Activated T-cell treated with anti-CD3 and anti-CD28 coated beads for 24 hours (primary cell): ENCODE data around the gene OR51A4.
"Not testable (repeated sequence)": the region's sequence is repeated elsewhere in the genome, so short reads cannot be mapped to it uniquely, and the experiment has no call there.

ENCODE experiments used
- DNase-seq: peaks from one replicate; pipeline ENCODE4 v3.0.0-alpha.2; 2020; ENCODE audit warnings: low read depth

OR51A4 gene, protein sequence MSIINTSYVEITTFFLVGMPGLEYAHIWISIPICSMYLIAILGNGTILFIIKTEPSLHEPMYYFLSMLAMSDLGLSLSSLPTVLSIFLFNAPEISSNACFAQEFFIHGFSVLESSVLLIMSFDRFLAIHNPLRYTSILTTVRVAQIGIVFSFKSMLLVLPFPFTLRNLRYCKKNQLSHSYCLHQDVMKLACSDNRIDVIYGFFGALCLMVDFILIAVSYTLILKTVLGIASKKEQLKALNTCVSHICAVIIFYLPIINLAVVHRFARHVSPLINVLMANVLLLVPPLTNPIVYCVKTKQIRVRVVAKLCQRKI

DNA sequence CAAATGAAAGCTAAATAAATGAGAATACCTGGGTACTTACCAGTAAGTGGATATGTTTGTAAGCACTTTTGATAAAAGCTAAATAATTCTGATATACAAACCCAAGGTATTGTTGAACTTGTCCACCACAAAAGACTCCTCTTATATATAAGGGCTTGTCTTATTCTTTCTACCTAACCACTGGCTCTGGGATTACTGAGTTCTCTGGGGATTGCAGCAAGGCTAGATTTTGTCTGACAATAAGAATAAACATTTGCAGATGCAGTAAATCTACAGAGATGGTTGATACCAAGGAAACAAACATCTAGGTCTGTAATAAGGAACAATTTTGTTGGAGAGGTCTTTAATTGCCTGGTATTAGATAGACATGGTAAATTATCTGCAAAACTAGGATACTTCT, at the start of gene OR51A4:
Gene OR51A4 (minus strand): TSS at position 101 of the 400 bp plus-strand sequence. CDS start 505 bp downstream, outside the sequence.
- no peak for DNase-seq

DNA sequence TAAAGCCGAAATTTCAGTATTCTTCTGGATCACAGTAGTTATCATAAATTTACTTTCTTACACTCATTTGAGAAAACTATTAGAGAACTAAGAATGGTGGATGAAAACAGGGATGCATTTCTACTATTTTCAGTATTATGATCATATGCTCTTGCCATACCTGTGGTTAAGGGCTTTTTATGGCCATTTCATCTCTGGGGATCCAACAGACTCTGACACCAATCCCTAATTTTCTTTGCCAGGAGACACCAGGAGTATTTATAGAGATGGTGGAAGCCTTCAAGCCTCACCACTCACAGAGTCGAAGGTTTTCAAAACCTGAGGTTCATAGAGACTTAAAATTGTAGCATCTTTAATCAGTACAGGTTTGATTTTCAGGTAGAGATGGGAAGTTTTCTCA, 47.1 kb upstream of the OR51A4 start, which contains the start of gene OR51L1:
Gene OR51L1 (plus strand): TSS at position 301 of the 400 bp plus-strand sequence. CDS start 4,132 bp downstream, outside the sequence.
- no peak for DNase-seq

DNA sequence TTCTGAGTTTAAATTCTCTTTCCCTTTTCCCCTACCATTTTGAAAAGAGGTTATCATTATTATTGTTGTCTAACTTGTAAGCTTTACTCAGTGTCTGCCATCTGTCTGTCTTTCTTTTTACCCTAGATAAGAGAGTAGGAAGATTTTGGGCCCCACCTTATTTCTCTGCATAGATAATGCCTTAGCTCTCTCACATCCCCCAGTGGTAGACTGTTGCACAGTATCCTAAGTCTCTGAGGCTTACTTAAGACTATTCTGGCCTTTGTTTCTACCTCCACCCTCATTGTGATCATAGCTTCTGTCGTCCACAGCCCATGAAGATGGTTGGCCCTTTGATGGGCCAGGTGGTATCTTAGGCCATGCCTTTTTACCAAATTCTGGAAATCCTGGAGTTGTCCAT, 43.7 kb upstream of the OR51A4 start:
- no peak for DNase-seq

DNA sequence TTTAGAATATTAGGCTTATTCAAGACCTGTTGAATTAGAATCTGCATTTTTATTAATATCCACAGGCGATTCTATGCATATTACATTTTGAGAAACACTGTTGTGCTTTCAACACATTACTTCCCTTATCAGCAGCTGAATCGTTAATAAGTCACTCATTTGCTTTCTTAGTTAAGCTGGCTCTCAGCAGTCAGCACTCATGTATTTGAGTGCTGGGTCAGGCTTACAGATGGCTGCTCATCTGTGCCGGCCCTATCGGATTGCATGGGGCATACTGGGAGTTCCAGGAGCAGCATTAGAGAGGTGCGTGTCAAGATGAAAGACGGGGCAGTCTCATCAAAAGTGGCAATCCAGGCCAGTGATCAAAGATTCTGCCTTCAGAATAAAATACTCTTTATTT, 36.4 kb upstream of the OR51A4 start:
- DNase-seq, result no peak

DNA sequence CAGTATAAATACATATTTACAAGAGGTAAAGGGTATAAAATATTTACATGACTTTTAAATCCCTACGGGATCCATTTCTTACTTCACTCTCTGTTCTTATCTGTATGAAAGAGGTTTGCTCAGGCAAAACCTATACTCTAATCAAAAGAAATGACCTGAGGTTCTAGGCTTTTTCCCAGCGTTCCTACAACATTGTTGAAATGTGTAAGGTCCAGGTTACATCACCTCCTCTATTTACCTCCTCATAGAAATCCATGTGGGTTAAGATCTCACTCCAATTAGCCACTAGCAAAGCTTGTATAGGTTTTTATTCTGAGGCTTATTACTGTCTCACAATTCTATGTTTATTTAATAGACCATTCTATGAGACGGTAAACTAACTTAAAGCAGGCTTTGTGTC, 35.3 kb upstream of the OR51A4 start:
- no peak for DNase-seq

DNA sequence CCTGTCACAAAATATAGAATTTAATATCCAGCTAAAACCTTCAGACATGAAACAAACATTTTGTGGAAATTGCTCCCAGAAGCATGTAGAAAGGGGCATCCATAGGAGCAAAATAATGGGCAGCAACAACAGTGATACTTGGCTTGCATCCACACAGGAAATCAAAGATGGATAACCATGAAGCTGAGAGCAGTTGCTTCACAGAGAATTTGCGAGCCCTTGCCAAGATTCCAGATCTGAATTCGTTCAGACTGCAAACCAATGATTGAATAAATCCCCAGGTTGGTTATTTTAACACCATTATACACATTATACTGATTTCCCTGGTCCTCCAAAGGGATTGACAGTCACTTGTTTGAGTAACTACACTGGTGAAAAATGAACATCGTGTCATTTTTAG, 31.6 kb upstream of the OR51A4 start:
- DNase-seq, result no peak

DNA sequence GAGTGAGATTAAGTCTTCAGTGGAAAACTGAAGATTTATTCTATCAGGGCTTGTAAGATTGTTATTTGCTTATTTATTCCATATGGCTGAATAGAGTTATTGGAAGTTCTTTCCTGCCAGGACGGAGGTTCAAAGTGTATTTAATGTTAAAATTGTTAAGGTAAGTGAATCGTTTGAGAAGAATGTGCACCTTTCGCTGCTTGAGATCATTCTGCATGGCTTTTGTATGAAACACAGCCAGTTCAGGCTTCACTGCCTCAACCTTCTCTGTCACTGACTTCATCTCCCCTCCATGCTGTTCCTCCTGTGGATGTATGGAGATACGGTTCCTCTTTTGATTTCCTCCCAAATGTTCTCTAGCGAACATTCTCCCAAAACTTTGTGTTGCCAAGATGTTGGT, 28.0 kb upstream of the OR51A4 start:
- no peak for DNase-seq

DNA sequence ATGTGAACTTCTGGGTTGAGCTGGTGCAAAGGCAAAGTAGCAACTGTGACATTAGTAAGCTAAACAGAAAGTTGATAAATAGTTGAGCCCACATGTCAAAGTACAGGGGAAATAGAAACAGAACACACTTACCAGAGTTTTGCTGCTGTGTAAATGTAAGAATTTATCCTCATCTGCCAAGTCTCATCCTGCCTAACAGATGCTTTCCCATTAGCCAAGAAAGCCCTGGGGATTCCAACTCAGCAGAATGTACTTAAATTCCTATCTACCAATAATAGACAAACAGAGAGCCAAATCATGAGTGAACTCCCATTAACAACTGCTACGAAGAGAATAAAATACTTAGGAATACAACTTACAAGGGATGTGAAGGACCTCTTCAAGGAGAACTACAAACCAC, 15.4 kb upstream of the OR51A4 start:
- DNase-seq, result no peak

DNA sequence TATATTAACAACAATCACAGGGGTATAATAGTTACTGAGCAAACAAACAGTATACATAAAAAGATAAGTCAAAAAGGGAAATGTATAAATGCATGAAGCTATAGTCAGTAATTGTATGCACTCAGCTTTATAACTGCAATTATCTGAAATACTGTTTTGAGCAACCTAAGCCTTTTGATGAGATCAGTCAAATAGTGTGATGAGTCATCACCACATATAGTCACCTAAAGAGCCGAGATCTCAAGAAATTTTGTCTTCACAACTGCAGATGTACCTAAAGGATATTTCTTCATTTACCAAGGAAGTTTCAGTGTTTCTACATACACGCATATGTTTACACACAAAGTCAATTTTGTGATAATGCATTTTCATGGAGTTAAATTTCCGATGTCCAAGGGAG, 13.5 kb upstream of the OR51A4 start:
- DNase-seq, result no peak

DNA sequence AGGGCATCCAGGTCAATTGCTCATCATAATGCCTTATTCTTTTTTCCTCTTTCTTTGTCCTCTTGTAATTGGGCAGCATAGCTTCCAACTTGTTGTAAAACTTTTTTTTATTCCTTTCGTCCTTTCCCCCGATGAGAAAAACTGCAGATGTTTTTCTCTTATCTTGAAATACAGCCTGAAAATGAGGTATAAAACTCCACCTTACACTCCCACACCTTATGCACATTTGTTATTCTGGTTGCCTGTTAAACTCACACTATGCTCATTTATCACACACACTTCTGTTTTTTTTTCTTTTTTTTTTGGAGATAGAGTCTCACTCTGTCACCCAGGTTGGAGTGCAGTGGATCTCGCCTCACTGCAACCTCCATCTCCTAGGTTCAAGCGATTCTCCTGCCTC, 10.0 kb upstream of the OR51A4 start:
- no peak for DNase-seq

DNA sequence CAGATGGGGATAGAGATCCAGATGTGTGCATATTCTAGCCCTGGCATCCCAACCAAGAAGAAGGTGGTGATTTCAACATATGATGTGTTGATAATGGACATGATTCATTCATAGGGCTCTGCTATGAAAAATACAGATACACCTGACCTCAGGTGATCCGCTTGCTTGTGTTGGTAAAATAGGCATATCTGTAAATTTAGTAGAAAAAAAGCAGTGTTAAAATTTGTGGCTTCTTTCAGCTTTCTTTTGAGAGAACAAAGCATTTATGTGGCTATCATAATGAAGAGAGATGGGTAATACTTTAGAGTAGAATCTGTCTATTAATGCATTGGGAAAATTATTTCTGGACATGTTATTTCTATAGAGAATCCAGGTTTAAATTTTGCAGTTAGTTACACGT, 8.2 kb upstream of the OR51A4 start, which contains the start of gene OR51A2:
Gene OR51A2 (minus strand): TSS at position 101 of the 400 bp plus-strand sequence. CDS start 0 bp downstream, at position 101.
- DNase-seq, result not testable (repeated sequence)

DNA sequence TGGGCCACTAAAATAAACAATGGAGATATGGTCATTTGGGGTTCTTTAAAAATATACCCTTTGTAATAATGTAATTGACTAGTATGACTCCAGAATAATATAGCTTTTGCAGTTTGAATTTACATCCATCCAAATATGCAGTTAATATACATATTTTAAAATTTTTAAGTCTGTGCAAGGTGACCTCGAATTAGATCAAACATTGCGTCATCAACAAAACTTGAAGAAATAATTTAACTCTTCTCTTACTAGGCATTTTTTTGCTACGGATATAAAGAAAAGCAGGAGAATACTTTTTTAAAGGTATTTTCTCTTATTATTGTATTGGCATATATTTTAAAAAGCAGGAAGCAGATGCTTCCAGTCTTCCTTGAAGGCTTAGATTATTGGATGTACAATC, 10.7 kb downstream of the OR51A4 start:
- no peak for DNase-seq

DNA sequence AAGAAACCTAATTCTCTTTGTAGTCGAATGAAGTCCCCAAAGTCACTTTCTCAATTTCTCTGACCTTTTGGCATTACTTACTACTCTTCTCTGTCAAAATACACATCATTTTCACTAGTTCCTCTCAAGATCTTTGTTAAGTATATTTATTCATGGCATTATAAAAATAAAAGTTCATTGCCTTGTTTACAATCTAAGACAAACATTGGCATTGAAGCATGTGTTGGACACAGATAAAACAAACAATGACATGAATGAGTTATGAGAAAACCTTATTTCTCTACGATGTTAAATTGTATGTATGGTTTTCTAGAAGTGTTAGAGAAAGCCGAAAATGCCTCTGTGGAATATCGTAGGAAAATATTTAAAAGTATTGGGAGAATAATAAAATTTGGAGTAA, 14.7 kb downstream of the OR51A4 start:
- no peak for DNase-seq

DNA sequence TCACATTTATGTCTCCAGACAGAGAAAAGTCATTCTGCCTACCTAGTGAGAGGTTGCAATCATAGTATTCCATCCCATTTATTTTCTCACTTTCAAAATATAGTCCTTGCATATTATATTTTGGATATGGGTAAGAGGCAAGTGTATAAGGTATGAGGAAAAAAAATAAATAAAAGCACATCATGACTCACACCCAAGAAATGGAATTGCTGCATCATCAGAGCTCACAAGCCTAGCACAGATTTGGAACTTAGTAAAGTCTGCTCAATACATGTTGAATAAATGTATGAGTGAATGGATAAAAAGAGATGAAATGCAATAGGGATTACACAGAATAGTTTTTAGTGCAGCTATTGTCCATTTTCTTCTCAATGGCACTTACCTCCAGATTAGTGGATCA, 20.8 kb downstream of the OR51A4 start:
- no peak for DNase-seq

DNA sequence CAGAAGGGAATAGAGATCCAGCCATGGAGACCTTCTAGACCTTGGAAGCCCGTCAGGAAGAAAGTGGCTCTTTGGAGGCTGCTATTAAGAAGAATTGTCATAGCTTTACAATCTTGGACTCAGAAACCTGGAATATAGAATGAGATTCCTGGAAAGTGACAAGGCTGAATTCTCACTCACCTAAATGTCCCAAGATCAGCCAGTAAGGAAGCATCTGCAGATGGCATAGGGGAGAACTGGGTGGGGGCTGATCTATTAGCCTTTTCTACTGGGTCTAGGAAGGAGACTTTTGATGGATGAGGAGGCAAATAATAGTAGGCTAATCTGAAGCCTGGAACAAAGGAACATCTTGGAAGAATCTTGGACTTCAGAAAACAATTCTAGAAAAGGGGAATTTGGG, 23.2 kb downstream of the OR51A4 start, which contains the start of gene OR51G1:
Gene OR51G1 (minus strand): TSS at position 101 of the 400 bp plus-strand sequence. CDS start 0 bp downstream, at position 101.
- DNase-seq, result no peak

DNA sequence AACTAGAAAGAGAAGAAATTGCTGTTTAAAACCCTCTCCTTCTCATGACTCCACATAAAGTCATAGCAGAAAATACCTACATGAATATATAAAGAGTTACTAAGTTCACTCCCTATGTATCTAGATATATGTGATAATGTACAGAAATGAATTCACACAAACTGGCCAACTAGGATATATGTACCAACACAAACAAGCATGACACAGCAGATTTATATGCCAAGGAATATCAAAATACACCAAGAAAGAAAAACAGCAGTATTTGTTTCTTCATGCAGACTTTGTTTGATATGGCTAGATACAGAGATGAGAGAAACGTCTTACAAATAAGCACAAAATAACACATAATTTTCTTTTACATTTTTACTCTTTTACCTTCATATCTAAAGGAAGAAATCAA, 25.1 kb downstream of the OR51A4 start:
- DNase-seq, result no peak

DNA sequence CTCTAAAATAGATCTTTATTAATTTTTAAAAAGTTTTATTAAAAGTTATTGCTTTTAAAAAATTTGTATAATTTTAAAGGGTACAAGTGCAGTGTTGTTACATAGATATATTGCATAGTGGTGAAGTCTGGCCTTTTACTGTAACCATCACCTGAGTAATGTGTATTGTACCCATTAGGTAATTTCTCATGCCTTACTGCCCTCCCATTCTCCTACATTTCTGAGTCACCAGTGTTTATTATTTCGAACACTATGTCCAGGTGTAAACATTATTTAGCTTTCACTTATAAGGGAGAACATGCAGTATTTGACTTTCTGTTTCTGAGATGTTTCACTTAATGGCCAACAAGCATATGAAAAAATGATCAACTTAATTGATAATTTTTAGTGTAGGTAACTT, 25.6 kb downstream of the OR51A4 start:
- DNase-seq, result no peak

DNA sequence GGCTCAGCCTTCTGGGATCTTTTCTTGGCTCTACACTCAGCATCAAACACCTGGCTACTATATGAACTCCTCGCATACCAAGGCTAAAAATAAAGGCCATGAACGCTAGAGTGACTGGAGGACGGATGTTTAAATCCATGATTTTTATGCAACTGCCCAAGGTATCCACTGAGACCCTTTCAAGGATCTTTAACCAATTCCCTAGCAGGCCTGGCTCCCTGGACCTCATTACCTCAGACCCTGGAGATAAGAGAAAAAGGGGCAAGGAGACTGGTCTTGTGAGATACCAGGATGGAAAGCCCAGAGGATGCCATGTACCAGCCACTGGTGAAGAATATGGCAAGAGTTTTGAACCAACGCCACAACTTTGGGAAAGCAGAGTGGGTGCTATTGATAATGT, 28.2 kb downstream of the OR51A4 start, which contains the start of gene OR51G2:
Gene OR51G2 (minus strand): TSS at position 101 of the 400 bp plus-strand sequence. CDS start 3,687 bp downstream, outside the sequence.
- no peak for DNase-seq

DNA sequence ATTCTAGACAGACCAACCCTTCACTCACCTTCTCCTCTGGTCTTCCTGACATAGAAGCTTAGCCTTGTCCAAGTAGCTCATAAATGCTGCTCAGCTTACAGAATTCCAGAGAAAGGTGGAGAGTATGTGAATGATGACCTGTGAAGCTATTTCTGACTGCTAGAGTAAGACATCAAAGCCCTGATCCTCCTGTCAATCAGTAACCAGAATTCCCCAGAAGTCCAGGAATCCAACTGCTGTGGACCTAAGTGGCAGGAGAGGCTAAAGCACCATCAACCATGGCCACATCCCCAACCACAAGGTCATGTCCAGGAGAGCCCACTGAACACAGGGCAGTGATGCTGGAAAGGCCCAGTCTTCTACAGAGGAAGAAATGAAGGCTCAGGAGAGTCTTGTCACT, 30.8 kb downstream of the OR51A4 start:
- DNase-seq, result no peak

DNA sequence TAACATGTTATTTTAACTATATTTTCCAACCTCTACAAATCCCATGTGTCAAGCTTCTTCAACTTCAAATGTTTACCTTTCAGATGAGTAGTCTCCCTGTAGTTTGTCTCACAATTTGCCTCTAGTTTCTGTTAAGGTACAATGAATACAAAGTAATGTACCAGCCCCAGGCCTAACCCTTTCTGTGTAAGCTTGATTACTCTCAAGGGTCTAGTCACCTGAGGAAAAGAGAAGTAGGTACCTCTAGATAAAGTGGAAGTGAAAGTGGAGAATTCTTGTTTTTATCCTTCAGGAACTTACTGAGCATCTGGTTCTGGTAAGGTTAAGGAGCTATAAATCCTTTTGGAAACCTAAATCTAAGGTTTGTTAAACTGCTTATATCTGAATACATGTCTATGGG, 43.9 kb downstream of the OR51A4 start, which contains the start of gene OR51A7:
Gene OR51A7 (plus strand): TSS at position 300 of the 400 bp plus-strand sequence. CDS start 3,587 bp downstream, outside the sequence.
- DNase-seq, result no peak
